ENCODE data around the gene ASB14. TPM values are rescaled to one million over a fixed set of nuclear protein-coding genes. Genes with fewer than 3 reads are reported as not detected.
A peak's percentile ranks its signal among the peaks of the same experiment; 100 is the strongest.

ASB14 gene
- total and polyA plus RNA-seq, 2 donors (not counting 1 experiment from before 2014, with no cell fraction given): not detected

GRCh38 chr3:57224856-57225255, 67.6 kb downstream of the ASB14 start:
- Histone ChIP-seq H4K20me1 (ENCODE audit: control insufficient read depth, insufficient read depth, low read length, poor library complexity, severe bottlenecking) (no peaks in the 10 kb centered on the region), H3K4me1 (ENCODE audit: control insufficient read depth in 2 of 2, insufficient read depth in 2 of 2, low read length in 2 of 2) (peaks cover 14 to 17% of the 10 kb centered on the region in 2 donors), H3K36me3 (replicated peaks in 1 of 2; ENCODE audit: control extremely low read depth in 1 of 2, control insufficient read depth in 1 of 2, extremely low read depth in 1 of 2, insufficient read depth in 2 of 2, low read length in 1 of 2) (no peaks in the 10 kb centered on the region), H3K9ac (ENCODE audit: low read length) (no peak overlapping the region), H3K27me3 (replicated peaks in 1 of 4; ENCODE audit: control extremely low read depth in 1 of 4, control insufficient read depth in 3 of 4, insufficient read depth in 4 of 4, low read length in 3 of 4) (no peaks in the 10 kb centered on the region), H2AFZ (ENCODE audit: insufficient read depth, low read depth, low read length, poor library complexity, severe bottlenecking) (peak overlapping the region; percentile 51), H3K4me3 (ENCODE audit: control extremely low read depth in 1 of 5, extremely low read depth in 1 of 5, insufficient read depth in 1 of 5, low read depth in 2 of 5, low read length in 4 of 5) (no peak overlapping the region), H3K4me2 (replicated peaks; ENCODE audit: low read depth, low read length, poor library complexity, severe bottlenecking) (peak overlapping the region; percentile 30), H3K79me2 (ENCODE audit: control insufficient read depth, insufficient read depth, low read length) (peaks cover 27% of the 10 kb centered on the region), H3K9me3 (ENCODE audit: control extremely low read depth in 1 of 3, control insufficient read depth in 2 of 3, insufficient read depth in 1 of 3, low read length in 2 of 3) (no peaks in the 10 kb centered on the region), H3K27ac (ENCODE audit: low read length in 2 of 2) (no peak overlapping the region)
- H3K4me1 Mint-ChIP-seq: peaks cover 27% of the 10 kb centered on the region
- no peak overlapping the region for H3K4me3 Mint-ChIP-seq
- no CpG with 5 or more reads among the region's 4 CpGs for WGBS (ENCODE audit: insufficient coverage)
- intact Hi-C loops (cut with micrococcal nuclease): loop anchor here (5.0 to 10.0 kb wide), 6 partner anchors 150 to 543 kb away; partner anchors contain the start of genes ARHGEF3, DENND6A, SLMAP and TASOR
- CTCF ChIA-PET: interaction anchor here (0.5 to 1.9 kb wide), 3 partner anchors 11 to 1098 kb away, joined by 4 to 5 read pairs (median 4); no protein-coding TSS in a partner anchor
- no peak overlapping the region for H3K27ac Mint-ChIP-seq
- ATAC-seq (ENCODE audit: low read depth): no peak
- POLR2A ChIA-PET: no interaction called here
- H3K9me3 Mint-ChIP-seq (ENCODE audit: insufficient read depth): no peaks in the 10 kb centered on the region
- H3K27me3 Mint-ChIP-seq: no peaks in the 10 kb centered on the region
- TF ChIP-seq CTCF (IDR thresholded peaks at IDR 0.05): no peak
- TF ChIP-seq EZH2 (IDR thresholded peaks at IDR 0.05; ENCODE audit: borderline replicate concordance, insufficient read depth, low read depth, low read length, poor library complexity, severe bottlenecking): no peak
- no peak for DNase-seq

- H3K27ac ChIP-seq (ENCODE audit: low read length in 2 of 2): no peak overlapping the region
- H2AFZ ChIP-seq (ENCODE audit: insufficient read depth, low read depth, low read length, poor library complexity, severe bottlenecking): no peak overlapping the region
- no peak overlapping the region for H3K4me3 Mint-ChIP-seq
- POLR2A ChIA-PET: interaction anchor here (0.6 kb wide), 1 partner anchor 8 kb away, joined by 5 read pairs; no protein-coding TSS in a partner anchor
- no peak overlapping the region for H3K9ac ChIP-seq (ENCODE audit: low read length)
- no peaks in the 10 kb centered on the region for H3K79me2 ChIP-seq (ENCODE audit: control insufficient read depth, insufficient read depth, low read length)
- no peaks in the 10 kb centered on the region for H3K27me3 ChIP-seq (replicated peaks in 1 of 4; ENCODE audit: control extremely low read depth in 1 of 4, control insufficient read depth in 3 of 4, insufficient read depth in 4 of 4, low read length in 3 of 4)
- no peak overlapping the region for H3K4me2 ChIP-seq (replicated peaks; ENCODE audit: low read depth, low read length, poor library complexity, severe bottlenecking)
- H3K4me1 Mint-ChIP-seq: peaks cover 10% of the 10 kb centered on the region
- no peak overlapping the region for H3K4me3 ChIP-seq (ENCODE audit: control extremely low read depth in 1 of 5, extremely low read depth in 1 of 5, insufficient read depth in 1 of 5, low read depth in 2 of 5, low read length in 4 of 5)
- no peaks in the 10 kb centered on the region for H3K36me3 ChIP-seq (replicated peaks in 1 of 2; ENCODE audit: control extremely low read depth in 1 of 2, control insufficient read depth in 1 of 2, extremely low read depth in 1 of 2, insufficient read depth in 2 of 2, low read length in 1 of 2)
- H4K20me1 ChIP-seq (ENCODE audit: control insufficient read depth, insufficient read depth, low read length, poor library complexity, severe bottlenecking): no peaks in the 10 kb centered on the region
- CTCF ChIA-PET: interaction anchor here (1.1 kb wide), 1 partner anchor 226 kb away, joined by 5 read pairs; no protein-coding TSS in a partner anchor
- no peak for ATAC-seq (ENCODE audit: low read depth)
- no CpG with 5 or more reads among the region's 2 CpGs for WGBS (ENCODE audit: insufficient coverage)
- intact Hi-C loops (cut with micrococcal nuclease): loop anchor here (10.0 kb wide), 1 partner anchor 147 kb away; no protein-coding TSS in a partner anchor
- no peak overlapping the region for H3K27ac Mint-ChIP-seq
- H3K9me3 Mint-ChIP-seq (ENCODE audit: insufficient read depth): no peaks in the 10 kb centered on the region
- H3K27me3 Mint-ChIP-seq: no peaks in the 10 kb centered on the region
- TF ChIP-seq EZH2 (IDR thresholded peaks at IDR 0.05; ENCODE audit: borderline replicate concordance, insufficient read depth, low read depth, low read length, poor library complexity, severe bottlenecking) (no peak), CTCF (IDR thresholded peaks at IDR 0.05) (no peak)
- H3K9me3 ChIP-seq (ENCODE audit: control extremely low read depth in 1 of 3, control insufficient read depth in 2 of 3, insufficient read depth in 1 of 3, low read length in 2 of 3): no peaks in the 10 kb centered on the region
- no peak for DNase-seq
- peaks cover 3 to 4% of the 10 kb centered on the region in 2 donors for H3K4me1 ChIP-seq (ENCODE audit: control insufficient read depth in 2 of 2, insufficient read depth in 2 of 2, low read length in 2 of 2)
These were observed 70.6 kb downstream of the ASB14 start for GRCh38 chr3:57221883-57222282.
